Neural cell (in vitro differentiated cells): ENCODE measurements around the gene OSBPL7.

Source experiments
- CTCF ChIP-seq: fragments of 450-650 bp; IDR thresholded peaks from 2 replicates; pipeline ENCODE4 v1.5.1; 2014; ENCODE audit warnings: antibody characterized with exemption, mild to moderate bottlenecking, moderate library complexity; ENCODE audit not compliant: poor library complexity, severe bottlenecking
- EP300 ChIP-seq: fragments of 450-650 bp; conservative IDR thresholded peaks from 2 replicates; pipeline ENCODE4 v1.6.1; 2014; ENCODE audit warnings: antibody characterized with exemption, mild to moderate bottlenecking, moderate library complexity; ENCODE audit not compliant: poor library complexity, severe bottlenecking
- EZH2 ChIP-seq: fragments of 200-600, 300-800 bp; shearing (Covaris generic), sonication (generic); IDR thresholded peaks from 2 replicates; pipeline ENCODE4 v1.6.1; 2014; ENCODE audit warnings: antibody characterized with exemption, low read length, borderline replicate concordance, mild to moderate bottlenecking; ENCODE audit not compliant: insufficient read depth, poor library complexity, severe bottlenecking
- MXI1 ChIP-seq: fragments of 450-650 bp; conservative IDR thresholded peaks from 2 replicates; pipeline ENCODE4 v1.6.1; 2014; ENCODE audit warnings: antibody characterized with exemption, mild to moderate bottlenecking; ENCODE audit not compliant: poor library complexity, severe bottlenecking
- POLR2AphosphoS5 ChIP-seq: IDR thresholded peaks from 2 replicates; pipeline ENCODE4 v1.6.1; 2012
- RAD21 ChIP-seq: fragments of 450-650 bp; conservative IDR thresholded peaks from 2 replicates; pipeline ENCODE4 v1.6.1; 2014; ENCODE audit warnings: antibody characterized with exemption, mild to moderate bottlenecking, moderate library complexity
- TAF1 ChIP-seq: IDR thresholded peaks from 2 replicates; pipeline ENCODE4 v1.6.1; 2012; ENCODE audit warnings: low read depth

GRCh38 chr17:47803751-47804150 is 17.8 kb downstream of the OSBPL7 start:
- no peak for TF ChIP-seq EZH2
- no peak for TF ChIP-seq EP300
- no peak for TF ChIP-seq TAF1
- no peak for TF ChIP-seq CTCF
- no peak for TF ChIP-seq MXI1
- TF ChIP-seq RAD21 = no peak
- no peak for TF ChIP-seq POLR2AphosphoS5
